ENCODE data around the gene PAPLN. TPM values are rescaled to one million over a fixed set of nuclear protein-coding genes. Genes with fewer than 3 reads are reported as not detected.

PAPLN gene
- total RNA-seq, 1 experiment from 2014 or later, result 3.0 TPM

DNA sequence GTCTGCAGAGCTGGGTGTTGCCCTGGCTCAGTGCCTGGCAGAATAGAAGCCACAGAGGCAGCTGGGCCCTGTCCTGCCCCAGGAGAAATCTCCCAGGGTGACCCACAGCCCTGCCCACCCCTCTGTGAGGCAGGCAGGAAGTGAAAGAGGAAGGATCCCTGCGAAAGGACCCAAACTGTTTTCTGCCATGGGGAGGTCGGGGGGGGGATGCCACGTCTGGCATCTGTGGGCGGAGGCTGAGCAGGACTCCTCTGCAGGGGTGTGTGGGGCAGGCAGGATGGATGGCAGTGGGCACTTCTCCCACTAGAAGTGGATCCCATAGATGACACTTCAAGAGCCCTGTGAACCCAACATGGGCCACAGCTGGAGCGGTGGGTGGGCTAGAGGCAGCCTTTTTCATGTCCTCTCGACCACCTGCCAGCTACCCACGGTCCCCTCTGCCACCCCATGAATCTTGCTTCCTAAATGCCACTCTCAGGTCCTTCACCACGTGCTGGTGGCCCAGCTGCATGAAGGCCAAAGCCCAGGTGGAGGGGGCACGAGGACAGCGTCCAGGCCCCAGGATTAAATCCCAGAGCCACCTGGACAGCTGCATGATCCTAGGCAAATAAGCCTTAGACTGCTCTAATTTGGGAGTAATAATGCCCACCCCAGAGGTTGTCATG, 3.6 kb downstream of the PAPLN start:
- ChIA-PET CTCF (interaction anchor here (0.6 kb wide), 1 partner anchor 20 kb away, joined by 4 read pairs; no protein-coding TSS in a partner anchor), POLR2A (no interaction called here)
- no peak for DNase-seq

GRCh38 chr14:73241481-73242165, 4.3 kb downstream of the PAPLN start:
- intact Hi-C loops (cut with micrococcal nuclease; ENCODE audit: unreplicated experiment), result no loop called here
- Mint-ChIP-seq H3K4me1 (ENCODE audit: low read depth, unreplicated experiment) (no peaks in the 10 kb centered on the region), H3K27me3 (ENCODE audit: insufficient read depth, unreplicated experiment) (no peaks in the 10 kb centered on the region), H3K9me3 (ENCODE audit: unreplicated experiment) (no peaks in the 10 kb centered on the region), H3K36me3 (ENCODE audit: insufficient read depth, unreplicated experiment) (no peaks in the 10 kb centered on the region), H3K27ac (ENCODE audit: unreplicated experiment) (no peak overlapping the region), H3K4me3 (ENCODE audit: unreplicated experiment) (no peak overlapping the region)
- H3K27me3 ChIP-seq (replicated peaks; ENCODE audit: control insufficient read depth, insufficient read depth, low read length), result no peaks in the 10 kb centered on the region
- H3K36me3 ChIP-seq (ENCODE audit: control insufficient read depth, insufficient read depth, low read length), result no peaks in the 10 kb centered on the region
- DNase-seq, result no peak
- CTCF ChIA-PET, result interaction anchor here (0.6 kb wide), 2 partner anchors 19 to 471 kb away, joined by 3 to 4 read pairs; no protein-coding TSS in a partner anchor
- no peak overlapping the region for H3K4me3 ChIP-seq (ENCODE audit: low read depth, low read length)
- TF ChIP-seq, protein P1, sequence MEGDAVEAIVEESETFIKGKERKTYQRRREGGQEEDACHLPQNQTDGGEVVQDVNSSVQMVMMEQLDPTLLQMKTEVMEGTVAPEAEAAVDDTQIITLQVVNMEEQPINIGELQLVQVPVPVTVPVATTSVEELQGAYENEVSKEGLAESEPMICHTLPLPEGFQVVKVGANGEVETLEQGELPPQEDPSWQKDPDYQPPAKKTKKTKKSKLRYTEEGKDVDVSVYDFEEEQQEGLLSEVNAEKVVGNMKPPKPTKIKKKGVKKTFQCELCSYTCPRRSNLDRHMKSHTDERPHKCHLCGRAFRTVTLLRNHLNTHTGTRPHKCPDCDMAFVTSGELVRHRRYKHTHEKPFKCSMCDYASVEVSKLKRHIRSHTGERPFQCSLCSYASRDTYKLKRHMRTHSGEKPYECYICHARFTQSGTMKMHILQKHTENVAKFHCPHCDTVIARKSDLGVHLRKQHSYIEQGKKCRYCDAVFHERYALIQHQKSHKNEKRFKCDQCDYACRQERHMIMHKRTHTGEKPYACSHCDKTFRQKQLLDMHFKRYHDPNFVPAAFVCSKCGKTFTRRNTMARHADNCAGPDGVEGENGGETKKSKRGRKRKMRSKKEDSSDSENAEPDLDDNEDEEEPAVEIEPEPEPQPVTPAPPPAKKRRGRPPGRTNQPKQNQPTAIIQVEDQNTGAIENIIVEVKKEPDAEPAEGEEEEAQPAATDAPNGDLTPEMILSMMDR (IDR thresholded peaks at IDR 0.05; ENCODE audit: insufficient read depth in 1 of 2, low read depth in 1 of 2, low read length in 1 of 2, severe bottlenecking in 1 of 2, unreplicated experiment in 1 of 2), result no peak
- POLR2A ChIA-PET, result no interaction called here
- no peaks in the 10 kb centered on the region for H3K9me3 ChIP-seq
- peaks cover 11% of the 10 kb centered on the region; the same call in 1 of the 2 replicates for H3K4me1 ChIP-seq
- BruUV-seq (replicated peaks), result no TSS peak

More for the DNA sequence above, 3.6 kb downstream of the PAPLN start:
- no peaks in the 10 kb centered on the region for H3K36me3 ChIP-seq (ENCODE audit: control insufficient read depth, insufficient read depth, low read length)
- no peaks in the 10 kb centered on the region for H3K27me3 Mint-ChIP-seq (ENCODE audit: insufficient read depth, unreplicated experiment)
- H3K27ac Mint-ChIP-seq (ENCODE audit: unreplicated experiment), result no peak overlapping the region
- BruUV-seq (replicated peaks), result no TSS peak
- H3K4me1 Mint-ChIP-seq (ENCODE audit: low read depth, unreplicated experiment), result peaks cover 5% of the 10 kb centered on the region
- H3K27me3 ChIP-seq (replicated peaks; ENCODE audit: control insufficient read depth, insufficient read depth, low read length), result no peaks in the 10 kb centered on the region
- TF ChIP-seq, protein P1 (IDR thresholded peaks at IDR 0.05; ENCODE audit: insufficient read depth in 1 of 2, low read depth in 1 of 2, low read length in 1 of 2, severe bottlenecking in 1 of 2, unreplicated experiment in 1 of 2), result no peak
- no peaks in the 10 kb centered on the region for H3K9me3 Mint-ChIP-seq (ENCODE audit: unreplicated experiment)
- no peaks in the 10 kb centered on the region for H3K36me3 Mint-ChIP-seq (ENCODE audit: insufficient read depth, unreplicated experiment)
- no peak overlapping the region for H3K4me3 ChIP-seq (ENCODE audit: low read depth, low read length)
- H3K4me3 Mint-ChIP-seq (ENCODE audit: unreplicated experiment), result no peak overlapping the region
- H3K4me1 ChIP-seq, result peaks cover 17% of the 10 kb centered on the region
- intact Hi-C loops (cut with micrococcal nuclease; ENCODE audit: unreplicated experiment), result no loop called here
- H3K9me3 ChIP-seq, result no peaks in the 10 kb centered on the region

DNA sequence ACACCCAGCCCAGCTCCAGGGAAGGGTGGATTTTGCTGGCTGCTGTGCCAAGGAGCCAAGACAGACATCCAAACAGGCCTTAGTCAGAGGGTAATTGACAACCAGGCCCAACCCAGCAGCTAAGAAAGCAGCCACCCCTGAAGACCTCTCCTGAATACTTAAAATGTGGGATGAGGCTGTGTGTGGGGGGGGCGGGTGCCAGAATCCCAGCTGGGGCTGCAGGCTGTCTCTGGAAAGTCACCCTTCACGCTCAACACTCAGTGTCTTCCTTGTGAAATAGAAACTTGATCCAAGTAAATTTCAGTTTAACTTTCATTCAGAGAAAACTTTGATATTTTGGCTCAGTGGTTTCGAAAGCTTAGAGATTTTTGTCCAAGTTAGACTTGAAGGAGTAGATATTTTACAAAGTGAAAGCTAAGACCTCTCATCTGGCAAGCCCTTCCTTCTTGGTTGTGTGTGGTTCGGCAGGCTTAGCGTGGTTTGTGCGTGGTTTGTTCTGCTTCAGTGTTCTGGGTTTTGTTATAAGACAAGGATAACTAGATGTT, 5.1 kb downstream of the PAPLN start:
- Histone ChIP-seq H3K36me3 (ENCODE audit: control insufficient read depth, insufficient read depth, low read length) (no peaks in the 10 kb centered on the region), H3K4me3 (ENCODE audit: low read depth, low read length) (no peak overlapping the region), H3K4me1 (peaks cover 6% of the 10 kb centered on the region; the same call in 1 of the 2 replicates), H3K9me3 (no peaks in the 10 kb centered on the region), H3K27me3 (replicated peaks; ENCODE audit: control insufficient read depth, insufficient read depth, low read length) (no peaks in the 10 kb centered on the region)
- Mint-ChIP-seq H3K9me3 (ENCODE audit: unreplicated experiment) (no peaks in the 10 kb centered on the region), H3K4me3 (ENCODE audit: unreplicated experiment) (no peak overlapping the region), H3K4me1 (ENCODE audit: low read depth, unreplicated experiment) (no peaks in the 10 kb centered on the region), H3K27ac (ENCODE audit: unreplicated experiment) (no peak overlapping the region), H3K27me3 (ENCODE audit: insufficient read depth, unreplicated experiment) (no peaks in the 10 kb centered on the region), H3K36me3 (ENCODE audit: insufficient read depth, unreplicated experiment) (no peaks in the 10 kb centered on the region)
- CTCF ChIA-PET, result interaction anchor here (0.6 to 1.0 kb wide), 2 partner anchors 53 to 471 kb away, joined by 3 read pairs; no protein-coding TSS in a partner anchor
- TF ChIP-seq, protein P1 (IDR thresholded peaks at IDR 0.05; ENCODE audit: insufficient read depth in 1 of 2, low read depth in 1 of 2, low read length in 1 of 2, severe bottlenecking in 1 of 2, unreplicated experiment in 1 of 2), result no peak
- POLR2A ChIA-PET, result no interaction called here
- BruUV-seq (replicated peaks), result no TSS peak
- DNase-seq, result no peak
- intact Hi-C loops (cut with micrococcal nuclease; ENCODE audit: unreplicated experiment), result no loop called here
